ENCODE data around the gene MAP1B. TPM values are rescaled to one million over a fixed set of nuclear protein-coding genes. Genes with fewer than 3 reads are reported as not detected.

Gene MAP1B
- total RNA-seq, 1 donor from 2014 or later = 20.5 TPM

- H3K27me3 ChIP-seq = no peaks in the 10 kb centered on the region
- no peak for TF ChIP-seq CTCF (IDR thresholded peaks at IDR 0.05)
- peaks cover 1% of the 10 kb centered on the region for H3K4me1 ChIP-seq
- no peak overlapping the region for H3K4me3 ChIP-seq
- intact Hi-C loops (cut with DNase I) = no loop called here
- H3K27ac ChIP-seq = no peak overlapping the region
- no peaks in the 10 kb centered on the region for H3K36me3 ChIP-seq
- no peaks in the 10 kb centered on the region for H3K9me3 ChIP-seq
- DNase-seq = no peak
- ATAC-seq = no peak
Observed at GRCh38 chr5:72205431-72206009, 98.2 kb downstream of the MAP1B start.

GRCh38 chr5:72206160-72206559 is 98.9 kb downstream of the MAP1B start:
- intact Hi-C loops (cut with DNase I) = no loop called here
- no peak for DNase-seq
- Histone ChIP-seq H3K27ac (no peak overlapping the region), H3K36me3 (no peaks in the 10 kb centered on the region), H3K4me1 (peaks cover 8% of the 10 kb centered on the region), H3K4me3 (no peak overlapping the region), H3K9me3 (no peaks in the 10 kb centered on the region), H3K27me3 (no peaks in the 10 kb centered on the region)
- TF ChIP-seq CTCF (IDR thresholded peaks at IDR 0.05) = no peak
- no peak for ATAC-seq

DNA sequence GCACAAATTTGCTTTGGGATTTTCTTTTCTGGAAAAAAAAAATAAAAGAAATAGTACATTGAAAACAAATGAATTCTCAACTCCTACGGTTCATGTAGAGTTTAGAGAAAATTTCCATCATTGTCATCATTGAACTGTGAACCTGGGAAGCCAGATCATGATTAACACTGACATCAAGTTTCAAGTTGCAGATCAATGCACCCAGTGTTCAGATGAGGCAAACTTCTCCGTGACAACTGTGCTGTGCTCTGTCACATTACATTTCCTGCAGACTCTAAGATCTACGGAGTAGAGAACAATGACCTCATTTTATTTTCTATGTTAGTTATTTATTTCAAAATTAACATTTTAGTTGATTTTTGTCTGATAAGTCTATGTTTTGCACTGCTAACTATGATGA is 99.7 kb downstream of the MAP1B start:
- DNase-seq (no peak), ATAC-seq (no peak)
- H3K36me3 ChIP-seq = no peaks in the 10 kb centered on the region
- intact Hi-C loops (cut with DNase I) = no loop called here
- H3K4me3 ChIP-seq = no peak overlapping the region
- H3K4me1 ChIP-seq = peaks cover 9% of the 10 kb centered on the region
- TF ChIP-seq CTCF (IDR thresholded peaks at IDR 0.05) = no peak
- H3K27me3 ChIP-seq = no peaks in the 10 kb centered on the region
- no peak overlapping the region for H3K27ac ChIP-seq
- no peaks in the 10 kb centered on the region for H3K9me3 ChIP-seq

- no peaks in the 10 kb centered on the region for H3K9me3 ChIP-seq
- no peaks in the 10 kb centered on the region for H3K36me3 ChIP-seq
- no peak overlapping the region for H3K27ac ChIP-seq
- no peak for DNase-seq
- intact Hi-C loops (cut with DNase I) = no loop called here
- TF ChIP-seq CTCF (IDR thresholded peaks at IDR 0.05) = no peak
- no peak for ATAC-seq
- H3K4me3 ChIP-seq = no peak overlapping the region
- no peaks in the 10 kb centered on the region for H3K27me3 ChIP-seq
- peaks cover 9% of the 10 kb centered on the region for H3K4me1 ChIP-seq
Observed at GRCh38 chr5:72208324-72208926, 101.2 kb downstream of the MAP1B start.

DNA sequence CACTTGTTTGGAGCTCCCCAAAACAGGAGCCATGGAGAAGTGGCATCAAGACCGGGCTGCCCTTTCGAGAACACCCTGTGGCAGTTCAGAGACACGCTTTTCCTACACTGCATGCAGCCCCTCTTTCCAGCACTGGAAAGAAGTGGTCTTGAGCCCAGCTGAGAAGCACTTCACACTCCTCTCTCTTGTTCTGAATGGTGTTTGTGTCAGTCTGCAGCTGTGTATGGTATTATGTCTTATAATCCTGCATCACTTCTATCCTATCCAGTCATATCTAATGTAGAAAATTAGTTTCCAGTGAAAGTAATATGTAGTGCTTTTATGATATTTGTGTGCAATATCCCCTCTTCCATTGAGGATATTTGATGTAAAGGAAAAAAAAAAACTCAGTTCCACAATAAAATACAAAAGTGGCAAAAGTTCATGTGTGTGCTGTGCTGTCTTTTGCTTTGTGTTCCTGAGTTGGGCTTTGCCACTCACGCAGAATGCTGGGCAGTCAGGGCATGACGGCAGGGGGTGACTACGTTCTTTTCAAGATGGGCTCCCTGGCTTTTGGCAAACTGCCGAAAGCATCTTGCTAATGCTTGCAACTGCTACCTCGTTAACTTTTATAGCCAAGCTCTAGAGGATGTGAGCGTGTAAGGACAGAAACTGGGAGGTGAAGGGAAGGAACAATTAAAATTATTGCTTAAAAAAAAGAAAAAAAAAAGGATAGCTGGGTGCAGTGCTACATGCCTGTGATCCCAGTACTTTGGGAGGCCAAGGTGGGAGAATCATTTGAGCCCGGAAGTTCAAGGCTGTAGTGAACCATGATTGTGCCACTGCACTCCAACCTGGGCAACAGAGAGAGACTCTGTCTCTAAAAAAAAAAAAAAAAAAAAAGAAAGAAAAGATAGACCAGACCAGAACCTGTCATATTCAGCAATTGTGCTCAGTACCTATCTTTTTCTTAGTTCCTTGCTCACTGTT is 102.2 kb downstream of the MAP1B start:
- Histone ChIP-seq H3K4me1 (peaks cover 9% of the 10 kb centered on the region), H3K27me3 (no peaks in the 10 kb centered on the region), H3K9me3 (no peaks in the 10 kb centered on the region), H3K4me3 (no peak overlapping the region), H3K27ac (no peak overlapping the region), H3K36me3 (no peaks in the 10 kb centered on the region)
- TF ChIP-seq CTCF (IDR thresholded peaks at IDR 0.05) = no peak
- DNase-seq = no peak
- intact Hi-C loops (cut with DNase I) = no loop called here
- ATAC-seq = no peak

Measured in upper lobe of right lung (tissue), 1 donor.